Measurements from ENCODE around the gene BRD9.
"Not testable (repeated sequence)": the region's sequence is repeated elsewhere in the genome, so short reads cannot be mapped to it uniquely, and the experiment has no call there.

BRD9 gene

GRCh38 chr5:856531-857425, 35.8 kb downstream of the BRD9 start:
- no peak for DNase-seq

GRCh38 chr5:855771-856530, 36.6 kb downstream of the BRD9 start:
- DNase-seq, result peak; percentile 32

DNA sequence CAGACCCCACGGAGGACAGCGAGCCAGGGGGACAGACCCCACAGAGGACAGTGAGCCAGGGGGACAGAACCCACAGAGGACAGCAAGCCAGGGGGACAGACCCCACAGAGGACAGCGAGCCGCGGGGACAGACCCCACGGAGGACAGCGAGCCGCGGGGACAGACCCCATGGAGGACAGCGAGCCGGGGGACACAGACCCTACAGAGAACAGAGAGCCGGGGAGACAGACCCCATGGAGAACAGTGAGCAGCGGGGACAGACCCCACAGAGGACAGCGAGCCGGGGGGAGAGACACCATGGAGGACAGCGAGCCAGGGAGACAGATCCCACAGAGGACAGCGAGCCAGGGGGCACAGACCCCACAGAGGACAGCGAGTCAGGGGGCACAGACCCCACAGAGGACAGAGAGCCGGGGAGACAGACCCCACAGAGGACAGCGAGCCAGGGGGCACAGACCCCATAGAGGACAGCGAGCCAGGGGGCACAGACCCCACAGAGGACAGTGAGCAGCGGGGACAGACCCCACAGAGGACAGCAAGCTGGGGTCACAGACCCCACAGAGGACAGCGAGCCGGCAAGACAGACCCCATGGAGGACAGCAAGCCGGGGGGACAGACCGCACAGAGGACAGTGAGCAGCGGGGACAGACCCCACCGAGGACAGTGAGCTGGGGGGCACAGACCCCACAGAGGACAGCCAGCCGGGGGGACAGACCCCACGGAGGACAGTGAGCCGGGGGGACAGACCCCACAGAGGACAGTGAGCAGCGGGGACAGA, 37.4 kb downstream of the BRD9 start:
- DNase-seq, result no peak

DNA sequence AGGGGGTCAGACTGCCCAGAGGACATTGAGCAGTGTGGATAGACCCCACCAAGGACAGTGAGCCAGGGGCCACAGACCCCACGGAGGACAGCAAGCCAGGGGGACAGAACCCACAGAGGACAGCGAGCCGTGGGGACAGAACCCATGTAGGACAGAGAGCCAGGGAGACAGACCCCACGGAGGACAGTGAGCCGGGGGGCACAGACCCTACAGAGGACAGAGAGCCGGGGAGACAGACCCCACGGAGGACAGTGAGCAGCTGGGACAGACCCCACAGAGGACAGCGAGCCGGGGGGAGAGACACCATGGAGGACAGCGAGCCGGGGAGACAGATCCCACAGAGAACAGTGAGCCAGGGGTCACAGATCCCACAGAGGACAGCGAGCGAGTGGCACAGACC, 38.4 kb downstream of the BRD9 start:
- DNase-seq, result no peak

DNA sequence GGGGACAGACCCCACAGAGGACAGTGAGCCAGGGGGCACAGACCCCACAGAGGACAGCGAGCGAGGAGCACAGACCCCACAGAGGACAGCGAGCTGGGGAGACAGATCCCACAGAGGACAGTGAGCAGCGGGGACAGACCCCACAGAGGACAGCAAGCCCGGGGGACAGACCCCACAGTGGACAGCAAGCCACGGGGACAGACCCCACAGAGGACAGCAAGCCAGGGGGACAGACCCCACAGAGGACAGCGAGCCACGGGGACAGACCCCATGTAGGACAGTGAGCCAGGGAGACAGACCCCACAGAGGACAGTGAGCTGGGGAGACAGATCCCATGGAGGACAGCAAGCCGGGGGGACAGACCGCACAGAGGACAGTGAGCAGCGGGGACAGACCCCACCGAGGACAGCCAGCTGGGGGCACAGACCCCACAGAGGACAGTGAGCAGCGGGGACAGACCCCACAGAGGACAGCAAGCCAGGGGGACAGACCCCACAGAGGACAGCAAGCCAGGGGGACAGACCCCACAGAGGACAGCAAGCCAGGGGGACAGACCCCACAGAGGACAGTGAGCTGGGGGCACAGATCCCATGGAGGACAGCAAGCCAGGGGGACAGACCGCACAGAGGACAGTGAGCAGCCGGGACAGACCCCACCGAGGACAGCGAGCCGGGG, 39.0 kb downstream of the BRD9 start:
- DNase-seq, result not testable (repeated sequence)

DNA sequence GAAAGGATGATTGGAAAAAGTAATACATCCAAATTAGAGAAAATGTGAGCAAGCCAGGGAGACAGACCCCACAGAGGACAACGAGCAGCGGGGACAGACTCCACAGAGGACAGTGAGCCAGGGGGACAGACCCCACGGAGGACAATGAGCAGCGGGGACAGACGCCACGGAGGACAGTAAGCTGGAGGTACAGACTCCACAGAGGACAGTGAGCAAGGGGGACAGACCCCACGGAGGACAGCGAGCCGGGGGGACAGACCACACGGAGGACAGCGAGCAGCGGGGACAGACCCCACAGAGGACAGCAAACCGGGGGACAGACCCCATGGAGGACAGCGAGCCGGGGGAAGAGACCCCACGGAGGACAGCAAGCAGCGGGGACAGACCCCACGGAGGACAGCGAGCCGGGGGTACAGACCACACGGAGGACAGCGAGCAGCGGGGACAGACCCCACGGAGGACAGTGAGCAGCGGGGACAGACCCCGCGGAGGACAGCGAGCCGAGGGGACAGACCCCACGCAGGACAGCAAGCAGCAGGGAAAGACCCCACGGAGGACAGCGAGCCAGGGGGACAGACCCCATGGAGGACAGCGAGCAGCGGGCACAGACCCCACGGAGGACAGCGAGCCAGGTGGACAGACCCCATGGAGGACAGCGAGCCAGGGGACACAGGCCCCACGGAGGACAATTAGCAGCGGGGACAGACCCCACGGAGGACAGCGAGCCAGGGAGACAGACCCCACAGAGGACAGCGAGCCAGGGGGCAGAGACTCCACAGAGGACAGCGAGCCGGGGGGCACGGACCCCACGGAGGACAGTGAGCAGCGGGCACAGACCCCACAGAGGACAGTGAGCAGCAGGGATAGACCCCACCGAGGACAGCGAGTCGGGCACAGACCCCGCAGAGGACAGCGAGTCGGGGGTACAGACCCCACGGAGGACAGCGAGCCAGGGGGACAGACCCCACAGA, 39.9 kb downstream of the BRD9 start:
- DNase-seq, result no peak

GRCh38 chr5:852018-852417, 40.6 kb downstream of the BRD9 start:
- DNase-seq, result no peak

- no peak for DNase-seq
Measured at GRCh38 chr5:851553-851952, 41.0 kb downstream of the BRD9 start.

DNA sequence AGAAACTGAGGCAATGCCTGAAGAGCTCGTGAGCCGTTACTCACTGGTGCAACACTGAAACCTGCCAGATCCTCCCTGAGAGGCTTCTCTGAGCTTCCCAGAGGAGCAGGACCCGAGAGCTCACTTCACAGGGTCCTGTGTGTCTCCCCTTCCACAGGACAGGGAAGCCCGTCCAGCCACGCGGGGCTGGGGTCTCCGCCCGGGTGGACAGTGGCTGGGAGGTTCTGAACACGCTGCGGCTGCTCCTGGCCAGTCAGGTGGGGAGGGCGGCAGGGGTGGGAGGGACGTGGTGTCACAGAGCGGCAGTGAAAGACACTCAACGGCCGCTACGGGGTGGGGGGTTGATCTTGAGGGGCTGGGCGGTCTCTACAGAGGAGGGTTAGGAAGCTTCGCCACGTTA, 41.5 kb downstream of the BRD9 start:
- no peak for DNase-seq

- no peak for DNase-seq
Measured at GRCh38 chr5:850511-851006, 42.0 kb downstream of the BRD9 start, which contains the start of gene ZDHHC11. Gene ZDHHC11, minus strand, starts transcription at chr5:850986. Its CDS starts 384 bp downstream, at chr5:850602.

DNA sequence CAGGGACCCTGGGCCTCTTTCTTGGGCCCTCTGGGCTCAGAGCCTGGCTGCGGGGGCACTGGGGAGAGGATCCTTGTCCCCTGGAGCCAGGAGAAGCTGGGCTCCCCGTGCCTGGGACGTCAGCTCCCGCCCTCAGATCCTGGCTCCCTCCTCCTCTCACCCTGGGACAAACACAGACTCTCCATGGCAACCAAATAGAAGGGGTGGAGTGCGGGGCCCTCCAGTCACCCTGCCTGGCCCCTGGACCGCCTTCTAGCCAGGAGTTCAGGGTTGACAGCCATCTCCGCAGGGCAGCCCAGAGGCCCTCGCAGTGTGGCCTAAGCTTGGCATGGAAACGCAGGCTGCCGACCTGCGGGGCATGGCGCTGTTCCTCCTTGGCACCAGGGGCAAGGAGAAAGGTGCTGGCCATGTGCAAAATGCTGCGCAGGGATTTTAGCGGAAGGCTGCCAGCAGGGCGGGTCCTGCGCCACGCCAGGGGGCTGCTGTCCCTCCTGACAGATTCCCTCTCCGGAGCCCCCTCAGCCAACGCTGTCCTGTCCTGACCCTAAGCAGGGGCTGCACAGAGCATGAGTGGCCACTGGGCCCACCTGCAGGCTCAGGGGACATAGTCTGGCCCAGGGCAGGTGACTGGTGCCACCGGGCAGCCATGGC, 42.8 kb downstream of the BRD9 start:
- no peak for DNase-seq

DNA sequence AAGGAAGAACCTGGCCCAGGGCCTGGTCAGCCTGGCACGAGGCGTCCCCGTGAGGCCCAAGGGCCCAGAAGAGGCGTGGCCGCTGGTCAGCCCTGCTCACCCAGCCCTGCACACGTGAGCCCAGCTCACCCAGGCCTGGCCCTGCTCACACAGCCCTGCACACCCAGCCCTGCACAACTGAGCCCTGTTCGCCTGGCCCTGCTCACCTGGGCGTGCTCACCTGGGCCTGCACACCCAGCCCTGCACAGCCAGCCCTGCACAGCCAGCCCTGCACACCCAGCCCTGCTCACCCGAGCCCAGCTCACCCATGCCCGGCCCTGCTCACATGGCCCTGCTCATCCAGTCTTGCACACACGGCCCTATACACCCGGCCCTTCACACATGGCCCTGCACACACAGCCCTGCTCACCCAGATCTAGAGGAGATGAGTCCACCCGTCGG, 43.9 kb downstream of the BRD9 start:
- no peak for DNase-seq

- DNase-seq, result not testable (repeated sequence)
Measured at GRCh38 chr5:847736-848135, 44.9 kb downstream of the BRD9 start.

DNA sequence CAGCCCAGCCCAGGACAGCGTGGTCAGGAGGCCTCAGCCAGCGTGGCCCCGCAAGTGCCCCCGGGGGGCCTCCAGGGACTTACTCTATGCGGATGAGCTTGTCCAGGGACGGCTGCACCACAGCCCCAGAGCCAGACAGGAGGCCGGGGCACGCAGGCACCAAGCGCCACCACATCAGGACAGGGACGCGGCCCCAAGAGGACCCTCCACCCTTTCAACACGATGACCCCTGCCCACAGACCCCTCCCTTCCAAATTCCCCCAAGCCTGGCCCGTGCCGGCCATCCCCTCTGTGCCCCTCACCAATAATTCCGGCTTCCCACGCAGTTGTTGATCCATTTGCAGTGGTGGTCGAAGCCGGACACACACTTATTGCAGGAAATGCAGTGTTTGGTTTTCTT, 45.4 kb downstream of the BRD9 start:
- DNase-seq, result not testable (repeated sequence)

DNA sequence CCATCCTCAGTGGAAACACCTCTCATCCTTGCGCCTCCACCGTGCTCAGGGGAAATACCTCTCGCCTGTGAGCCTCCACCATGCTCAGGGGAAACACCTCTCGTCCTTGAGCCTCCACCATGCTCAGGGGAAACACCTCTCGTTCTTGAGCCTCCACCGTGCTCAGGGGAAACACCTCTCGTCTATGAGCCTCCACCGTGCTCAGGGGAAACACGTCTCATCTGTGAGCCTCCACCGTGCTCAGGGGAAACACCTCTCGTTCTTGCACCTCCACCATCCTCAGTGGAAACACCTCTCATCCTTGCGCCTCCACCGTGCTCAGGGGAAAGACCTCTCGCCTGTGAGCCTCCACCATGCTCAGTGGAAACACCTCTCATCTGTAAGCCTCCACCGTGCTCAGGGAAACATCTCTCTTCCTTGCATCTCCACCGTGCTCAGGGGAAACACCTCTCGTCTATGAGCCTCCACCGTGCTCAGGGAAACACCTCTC, 46.0 kb downstream of the BRD9 start:
- peak; percentile 36 for DNase-seq

- DNase-seq, result not testable (repeated sequence)
Measured at GRCh38 chr5:845676-846601, 46.7 kb downstream of the BRD9 start.

DNA sequence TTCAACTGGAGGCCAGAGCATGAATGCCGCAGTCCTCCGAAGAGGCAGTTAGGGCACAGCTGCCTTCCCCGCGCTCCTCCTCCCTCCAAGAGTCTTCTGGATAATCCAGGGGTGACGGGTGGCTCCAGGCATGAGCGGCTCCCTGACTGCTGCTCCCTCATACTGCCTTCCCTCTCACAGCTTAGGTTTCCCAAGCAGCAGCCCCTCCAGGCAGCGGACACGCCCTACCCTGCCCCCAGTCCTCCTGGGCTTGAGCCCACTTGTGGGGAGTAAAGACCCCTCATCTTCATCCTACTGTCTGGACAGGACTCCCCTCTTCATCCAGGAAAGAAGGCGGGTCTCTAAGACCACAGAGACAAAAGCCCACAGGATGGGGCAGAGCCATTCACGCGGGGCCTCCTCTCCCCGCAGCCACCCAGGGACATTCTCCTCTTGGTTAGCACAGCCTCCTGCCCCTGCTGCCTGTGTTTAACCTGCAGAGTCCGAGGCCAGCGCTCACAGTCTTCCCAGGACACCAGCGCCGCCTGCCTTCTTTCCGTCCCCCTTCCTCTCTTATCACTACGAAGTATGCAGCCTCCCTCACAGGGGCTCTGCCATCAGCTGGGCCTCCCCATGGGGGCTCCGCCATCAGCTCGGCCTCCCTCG, 47.4 kb downstream of the BRD9 start:
- not testable (repeated sequence) for DNase-seq

DNA sequence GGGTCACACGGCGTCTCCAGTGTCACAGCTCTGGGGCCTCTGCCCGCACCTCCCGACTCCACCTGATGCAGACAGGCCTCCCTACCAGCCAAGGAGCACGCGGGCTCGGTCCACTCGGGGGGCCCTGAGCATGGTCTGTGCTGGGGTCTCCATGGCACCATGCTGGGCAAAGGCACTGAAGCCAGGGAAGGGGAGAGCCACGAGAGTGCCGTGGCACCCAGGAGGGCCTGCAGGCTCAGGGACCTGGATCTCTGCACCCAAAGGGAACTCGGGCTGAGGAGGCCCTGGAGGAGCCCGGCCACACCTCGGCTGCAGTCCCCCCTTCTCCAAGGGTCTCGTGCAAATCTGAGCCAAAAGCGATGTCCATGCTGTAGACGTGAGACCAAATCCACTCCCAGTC, 48.2 kb downstream of the BRD9 start:
- DNase-seq, result not testable (repeated sequence)

- DNase-seq, result not testable (repeated sequence)
Measured at GRCh38 chr5:843926-844325, 48.7 kb downstream of the BRD9 start.
